ENCODE results near the gene RPF1. TPM values are rescaled to one million over a fixed set of nuclear protein-coding genes. Genes with fewer than 3 reads are reported as not detected.

Gene RPF1
- total and polyA plus RNA-seq, 2 of the 4 experiments (the other 2 are of a cell fraction), result 28.4 to 30.3 TPM

GRCh38 chr1:84525779-84526178, 46.7 kb downstream of the RPF1 start:
- no CpG with 5 or more reads among the region's 1 CpG for WGBS, 2 experiments (ENCODE audit: extremely low coverage in 2 of 2, insufficient read length in 1 of 2)
- no peak overlapping the region for H2AK9ac ChIP-seq (replicated peaks; ENCODE audit: low read depth, low read length, poor library complexity)
- POLR2A ChIA-PET (ENCODE audit: unreplicated experiment), result no interaction called here
- H2BK20ac ChIP-seq (ENCODE audit: low read depth, low read length), result no peak overlapping the region
- in situ Hi-C loops (cut with MboI; ENCODE audit: low sequenced_read_pairs) (no loop called here), intact Hi-C loops (cut with micrococcal nuclease) (no loop called here), dilution Hi-C loops (cut with HindIII; ENCODE audit: low sequenced_read_pairs, unreplicated experiment) (no loop called here)
- H3K9me1 ChIP-seq (ENCODE audit: insufficient read depth, low read length), result no peaks in the 10 kb centered on the region
- H4K5ac ChIP-seq (ENCODE audit: low read depth, low read length), result no peak overlapping the region
- no peak overlapping the region for H3K56ac ChIP-seq (ENCODE audit: extremely low read depth, insufficient read depth, low read length)
- H3K27ac ChIP-seq (ENCODE audit: insufficient read depth, low read length), result no peak overlapping the region
- H2AFZ ChIP-seq (replicated peaks; ENCODE audit: low read length, poor library complexity), result no peak overlapping the region
- TF ChIP-seq RFX5 (IDR thresholded peaks at IDR 0.05; ENCODE audit: low read depth, low read length) (no peak), USF2 (IDR thresholded peaks at IDR 0.05; ENCODE audit: low read depth, low read length) (no peak), POLR2A (IDR thresholded peaks at IDR 0.05; ENCODE audit: low read depth, low read length) (no peak), BHLHE40 (IDR thresholded peaks at IDR 0.05; ENCODE audit: low read depth, low read length) (no peak), RCOR1 (IDR thresholded peaks at IDR 0.05; ENCODE audit: insufficient replicate concordance, low read length) (no peak), CTCF (conservative IDR thresholded peaks at IDR 0.05; ENCODE audit: low read depth, low read length) (no peak), RAD21 (IDR thresholded peaks at IDR 0.05; ENCODE audit: low read length) (no peak), MXI1 (IDR thresholded peaks at IDR 0.05; ENCODE audit: borderline replicate concordance, low read depth, low read length) (no peak), SMC3 (IDR thresholded peaks at IDR 0.05; ENCODE audit: low read depth, low read length) (no peak)
- no peaks in the 10 kb centered on the region for H3K79me1 ChIP-seq (ENCODE audit: low read depth in 1 of 2, low read length in 2 of 2)
- H4K8ac ChIP-seq (ENCODE audit: low read depth in 2 of 2, low read length in 2 of 2), result no peak overlapping the region
- no TSS peak for BruUV-seq (replicated peaks)
- H2AK5ac ChIP-seq (ENCODE audit: low read depth, low read length), result no peak overlapping the region
- no peak overlapping the region for H2BK15ac ChIP-seq (ENCODE audit: low read depth, low read length)
- no peak overlapping the region for H3K23ac ChIP-seq (ENCODE audit: low read depth, low read length)
- no peak overlapping the region for H3K9ac ChIP-seq (ENCODE audit: low read depth, low read length)
- H2BK5ac ChIP-seq (ENCODE audit: low read depth, low read length, poor library complexity, severe bottlenecking), result no peak overlapping the region
- CTCF ChIA-PET, result no interaction called here
- no peaks in the 10 kb centered on the region for H4K20me1 ChIP-seq (ENCODE audit: insufficient read depth, low read length)
- H2BK120ac ChIP-seq (ENCODE audit: low read depth, low read length), result no peak overlapping the region
- H3K36me3 ChIP-seq (ENCODE audit: control insufficient read depth, insufficient read depth, low read length), result no peaks in the 10 kb centered on the region
- no peak overlapping the region for H3K4ac ChIP-seq (ENCODE audit: low read depth, low read length)
- H3K14ac ChIP-seq (replicated peaks; ENCODE audit: low read depth, low read length), result no peak overlapping the region
- H3K4me2 ChIP-seq (ENCODE audit: low read depth, low read length), result no peak overlapping the region
- no peak overlapping the region for H4K91ac ChIP-seq (ENCODE audit: insufficient read depth, low read depth, low read length)
- no peak overlapping the region for H3K4me3 ChIP-seq (ENCODE audit: insufficient read depth, low read depth, low read length)
- no peaks in the 10 kb centered on the region for H3K4me1 ChIP-seq (ENCODE audit: control insufficient read depth, insufficient read depth, low read length)
- no peaks in the 10 kb centered on the region for H3K9me3 ChIP-seq (ENCODE audit: control insufficient read depth, insufficient read depth, low read length)
- no peaks in the 10 kb centered on the region for H3K27me3 ChIP-seq (ENCODE audit: control insufficient read depth, insufficient read depth, low read length)
- DNase-seq, result no peak
- H3K18ac ChIP-seq (ENCODE audit: low read depth, low read length), result no peak overlapping the region
- ATAC-seq (ENCODE audit: low read depth), result no peak

Data from IMR-90 (cell line).